ENCODE results near the gene SPTSSA.
"Not testable (repeated sequence)": the region's sequence is repeated elsewhere in the genome, so short reads cannot be mapped to it uniquely, and the experiment has no call there.

The SPTSSA gene, protein sequence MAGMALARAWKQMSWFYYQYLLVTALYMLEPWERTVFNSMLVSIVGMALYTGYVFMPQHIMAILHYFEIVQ

DNA sequence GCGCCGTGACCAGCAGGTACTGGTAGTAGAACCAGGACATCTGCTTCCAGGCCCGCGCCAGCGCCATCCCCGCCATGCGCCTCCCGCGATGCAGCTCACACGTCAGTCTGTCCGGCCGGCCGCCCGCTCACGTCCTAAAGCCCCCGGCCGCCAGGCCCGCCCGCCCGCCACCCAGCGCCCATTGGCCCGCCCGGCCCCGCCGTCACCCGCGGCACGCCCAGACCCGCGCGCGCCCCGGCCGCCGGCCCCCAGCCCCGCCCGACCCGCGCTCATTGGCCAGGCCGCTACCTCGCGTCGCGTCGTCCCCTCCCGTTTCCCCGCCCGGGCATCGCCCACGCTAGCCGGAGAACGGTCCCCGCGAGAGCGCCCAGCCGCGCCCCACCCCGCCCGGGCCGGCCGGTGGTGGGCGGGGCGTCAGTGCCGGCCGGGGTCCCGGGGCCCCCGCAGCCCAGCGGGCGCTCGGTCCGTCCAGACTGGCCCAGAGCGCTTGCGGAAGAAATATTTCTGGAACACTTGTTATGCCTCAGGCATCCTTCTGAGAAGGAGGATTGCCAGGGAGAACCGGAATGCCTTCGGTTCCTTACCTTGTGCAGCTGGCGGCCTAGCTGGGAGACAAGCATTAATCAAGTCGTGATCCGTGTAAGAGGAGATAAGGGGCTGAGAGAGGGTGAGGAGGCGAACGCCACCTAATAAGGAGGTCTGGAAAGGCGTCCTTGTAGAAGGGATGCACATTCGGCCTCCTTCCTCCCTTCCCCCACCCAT, at the start of gene SPTSSA:
Gene SPTSSA (minus strand): TSS at position 109 of the 762 bp plus-strand sequence. CDS start 33 bp downstream, at position 76.
- peak; percentile 84 for DNase-seq

DNA sequence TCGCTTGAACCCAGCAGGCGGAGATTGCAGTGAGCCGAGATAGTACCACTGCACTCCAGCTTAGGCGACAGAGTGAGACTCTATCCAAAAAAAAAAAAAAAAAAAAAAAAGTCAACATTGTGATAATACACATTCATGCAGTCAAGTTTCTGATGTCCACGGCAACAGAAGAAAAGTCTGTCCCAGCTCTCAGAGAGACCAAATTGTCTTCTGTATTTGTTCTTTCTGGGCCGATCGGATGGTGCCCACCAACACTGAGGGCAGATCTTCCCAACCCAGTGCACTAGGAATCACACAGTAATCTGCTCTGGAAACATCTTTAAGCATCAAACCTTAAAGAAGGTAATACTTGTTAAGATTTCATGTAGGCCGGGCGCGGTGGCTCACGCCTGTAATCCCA, 45.8 kb upstream of the SPTSSA start:
- DNase-seq = no peak

DNA sequence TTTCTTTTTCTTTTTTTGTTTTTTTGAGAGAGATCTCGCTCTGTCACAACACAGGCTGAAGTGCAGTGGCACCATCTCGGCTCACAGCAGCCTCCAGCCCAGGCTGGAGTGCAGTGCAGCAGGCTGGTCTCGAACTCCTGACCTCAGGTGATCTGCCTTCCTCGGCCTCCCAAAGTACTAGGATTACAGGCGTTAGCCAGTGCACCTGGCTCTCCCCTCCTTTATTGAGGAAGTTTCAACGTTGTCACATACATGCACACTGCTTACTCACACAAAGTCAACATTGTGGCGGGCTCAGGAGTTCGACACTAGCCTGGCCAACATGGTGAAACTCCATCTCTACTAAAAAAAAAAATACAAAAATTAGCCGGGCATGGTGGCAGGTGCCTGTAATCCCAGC, 45.4 kb upstream of the SPTSSA start:
- DNase-seq = no peak

DNA sequence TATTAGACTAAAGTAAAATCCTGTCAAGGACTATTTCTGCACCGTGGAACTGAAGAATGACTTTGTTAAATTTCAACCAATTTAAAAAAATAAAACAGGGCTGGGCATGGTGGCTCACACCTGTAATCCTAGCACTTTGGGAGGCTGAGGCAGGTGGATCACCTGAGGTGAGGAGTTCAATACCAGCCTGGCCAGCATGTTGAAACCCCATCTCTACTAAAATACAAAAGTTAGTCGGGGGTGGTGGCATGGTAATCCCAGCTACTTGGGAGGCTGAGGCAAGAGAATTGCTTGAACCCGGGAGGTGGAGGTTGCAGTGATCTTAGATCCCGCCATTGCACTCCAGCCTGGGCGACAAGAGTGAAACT, 43.1 kb upstream of the SPTSSA start:
- DNase-seq = not testable (repeated sequence)

DNA sequence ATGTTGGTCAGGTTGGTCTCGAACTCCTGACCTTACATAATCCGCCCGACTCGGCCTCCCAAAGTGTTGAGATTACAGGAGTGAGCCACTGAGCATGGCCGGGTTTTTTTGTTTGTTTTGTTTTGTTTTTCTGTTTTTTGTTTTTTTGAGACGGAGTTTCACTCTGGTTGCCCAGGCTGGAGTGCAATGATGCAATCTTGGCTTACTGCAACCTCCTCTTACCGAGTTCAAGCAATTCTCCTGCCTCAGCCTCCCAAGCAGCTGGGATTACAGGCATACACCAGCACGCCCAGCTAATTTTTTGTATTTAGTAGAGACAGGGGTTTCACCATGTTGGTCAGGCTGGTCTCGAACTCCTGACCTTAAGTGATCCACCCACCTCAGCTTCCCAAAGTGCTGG, 42.0 kb upstream of the SPTSSA start:
- DNase-seq = not testable (repeated sequence)

DNA sequence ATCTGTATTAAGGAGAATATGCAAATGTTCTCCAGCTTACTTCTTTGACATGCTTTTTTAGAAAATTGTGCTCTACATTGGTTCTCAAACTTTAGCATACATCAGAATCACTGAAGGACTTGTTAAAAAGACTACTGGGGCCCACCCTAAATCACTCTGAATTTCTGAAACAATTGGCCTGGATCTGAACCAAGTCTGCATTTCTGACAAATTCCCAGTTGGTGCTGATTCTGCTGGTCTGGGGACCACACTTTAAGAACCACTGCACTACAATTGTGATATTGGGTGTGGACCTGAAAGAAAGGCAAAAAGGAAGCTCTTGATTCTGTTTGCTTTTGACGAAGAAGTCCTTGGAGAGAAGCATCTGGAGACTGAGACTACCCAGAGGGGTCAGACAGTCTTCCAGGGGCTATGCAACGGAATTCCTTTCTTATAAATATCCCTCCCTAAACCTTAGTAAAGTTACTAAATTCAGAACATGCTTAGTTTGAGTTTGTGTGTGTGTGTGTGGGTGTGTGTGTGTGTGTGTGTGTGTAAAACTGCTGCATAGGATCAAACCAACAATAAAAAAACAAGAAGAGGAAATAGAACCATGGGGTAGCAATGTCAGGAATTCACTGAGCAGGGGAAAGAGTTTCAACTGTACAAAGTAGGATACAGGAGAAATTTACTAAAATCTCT, 40.6 kb upstream of the SPTSSA start:
- DNase-seq = no peak

DNA sequence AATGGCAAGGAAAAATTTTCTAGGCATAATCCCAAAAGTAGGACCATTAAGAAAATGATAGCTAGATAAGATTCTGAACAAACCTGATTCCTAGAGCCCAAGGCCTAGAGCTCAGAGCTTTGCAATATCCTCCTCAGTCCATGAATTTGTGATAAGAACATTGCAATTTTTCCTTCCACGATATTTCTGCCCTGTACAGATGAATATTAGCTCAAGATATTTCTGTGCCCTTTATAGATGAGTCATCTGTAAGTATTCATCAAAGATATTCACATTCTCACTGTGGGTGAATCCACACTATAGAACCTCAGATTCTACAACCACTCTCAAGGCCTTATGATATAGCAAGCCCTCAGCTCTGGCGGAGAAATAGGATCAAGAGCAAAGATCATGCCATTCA, 40.0 kb upstream of the SPTSSA start:
- DNase-seq = no peak

DNA sequence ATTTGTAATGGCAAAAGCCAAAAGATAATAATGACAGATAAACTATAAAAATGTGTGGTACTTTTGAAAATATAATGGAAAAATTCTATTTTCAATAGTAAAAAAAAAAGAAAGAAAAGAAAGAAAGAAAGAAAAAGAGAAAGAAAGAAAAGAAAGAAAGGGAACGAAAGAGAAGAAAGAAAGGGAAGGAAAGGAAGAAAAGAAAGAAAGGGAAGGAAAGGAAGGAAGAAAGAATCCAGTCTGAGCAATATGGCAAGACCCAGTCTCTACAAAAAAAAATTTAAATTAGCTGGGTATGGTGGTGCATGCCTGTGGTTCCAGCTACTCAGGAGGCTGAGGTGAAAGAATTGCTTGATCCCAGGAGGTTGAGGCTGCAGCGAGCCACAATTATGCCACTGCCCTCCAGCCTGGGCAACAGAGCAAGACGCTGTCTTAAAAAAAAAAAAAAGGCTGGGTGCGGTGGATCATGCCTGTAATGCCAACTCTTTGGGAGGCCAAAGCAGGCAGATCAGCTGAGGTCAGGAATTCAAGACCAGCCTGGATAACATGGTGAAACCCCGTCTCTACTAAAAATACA, 39.1 kb upstream of the SPTSSA start:
- DNase-seq = no peak

DNA sequence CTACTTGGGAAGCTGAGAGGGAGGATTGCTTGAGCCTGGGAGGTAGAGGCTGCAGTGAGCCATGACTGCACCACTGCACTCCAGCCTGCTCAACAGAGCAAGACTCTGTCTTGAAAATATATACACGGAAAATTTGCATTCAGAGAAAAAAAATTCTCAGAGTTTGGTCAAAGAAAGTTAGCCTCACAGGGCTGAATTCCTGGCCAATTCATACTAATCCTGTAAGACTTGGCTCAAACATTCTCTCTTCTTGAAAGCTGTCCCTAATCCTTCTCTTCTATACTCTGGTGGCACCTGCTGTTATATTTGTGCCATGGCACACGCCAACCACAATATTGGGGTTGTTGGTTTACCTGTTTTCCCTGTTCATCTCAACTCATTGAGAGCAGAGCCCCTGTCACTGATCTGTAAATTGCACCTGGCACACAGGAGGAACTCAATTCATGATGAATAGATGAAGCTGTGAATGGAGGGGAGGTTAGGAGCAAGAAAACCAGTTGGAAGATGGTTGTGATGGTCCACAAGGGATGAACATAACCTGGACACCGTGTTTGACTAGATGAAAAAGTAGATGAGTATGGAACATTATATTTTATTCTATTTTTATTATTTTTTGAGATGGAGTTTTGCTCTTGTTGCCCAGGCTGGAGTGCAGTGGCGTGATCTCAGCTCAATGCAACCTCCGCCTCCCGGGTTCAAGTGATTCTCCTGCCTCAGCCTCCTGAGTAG, 36.8 kb upstream of the SPTSSA start:
- peak; percentile 18 for DNase-seq

DNA sequence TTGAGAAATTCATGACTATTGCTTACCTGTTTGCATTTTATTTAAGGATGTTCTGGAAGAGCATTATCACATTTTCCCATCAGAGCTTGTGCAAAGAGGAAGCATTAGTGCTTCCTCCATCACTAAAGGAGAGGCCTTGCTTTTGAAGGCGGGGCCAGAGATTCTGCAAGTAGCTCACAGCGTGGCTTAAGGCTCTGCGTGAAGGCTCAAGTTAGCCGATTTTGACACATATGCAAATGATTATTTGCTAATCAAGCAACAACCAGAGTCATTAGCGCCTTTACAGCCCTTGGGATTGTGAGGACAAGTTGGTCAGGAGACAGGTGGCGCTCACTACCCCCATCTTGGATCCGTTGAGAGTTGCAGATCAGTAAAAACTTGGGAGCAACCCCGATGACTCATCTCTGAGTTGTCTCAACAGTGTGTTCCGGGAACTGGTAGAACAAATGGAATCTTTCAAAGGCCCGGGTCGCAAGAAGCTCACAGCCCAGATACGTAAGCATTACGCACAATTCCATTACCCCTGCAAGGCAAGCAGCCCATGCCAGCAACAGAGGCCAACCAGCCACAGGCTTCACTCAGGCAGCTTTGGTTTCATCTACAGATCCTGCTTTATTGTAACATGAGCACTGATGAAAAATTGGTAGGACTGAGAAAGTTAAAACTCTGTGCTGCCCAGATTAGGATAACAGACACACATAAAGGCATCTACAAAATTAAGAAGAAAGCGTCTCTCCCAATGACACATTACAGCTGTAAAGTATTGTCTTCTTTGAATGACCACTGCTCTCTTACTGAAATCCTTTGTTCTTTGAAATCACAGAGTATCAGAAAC, 34.9 kb upstream of the SPTSSA start:
- DNase-seq = no peak

DNA sequence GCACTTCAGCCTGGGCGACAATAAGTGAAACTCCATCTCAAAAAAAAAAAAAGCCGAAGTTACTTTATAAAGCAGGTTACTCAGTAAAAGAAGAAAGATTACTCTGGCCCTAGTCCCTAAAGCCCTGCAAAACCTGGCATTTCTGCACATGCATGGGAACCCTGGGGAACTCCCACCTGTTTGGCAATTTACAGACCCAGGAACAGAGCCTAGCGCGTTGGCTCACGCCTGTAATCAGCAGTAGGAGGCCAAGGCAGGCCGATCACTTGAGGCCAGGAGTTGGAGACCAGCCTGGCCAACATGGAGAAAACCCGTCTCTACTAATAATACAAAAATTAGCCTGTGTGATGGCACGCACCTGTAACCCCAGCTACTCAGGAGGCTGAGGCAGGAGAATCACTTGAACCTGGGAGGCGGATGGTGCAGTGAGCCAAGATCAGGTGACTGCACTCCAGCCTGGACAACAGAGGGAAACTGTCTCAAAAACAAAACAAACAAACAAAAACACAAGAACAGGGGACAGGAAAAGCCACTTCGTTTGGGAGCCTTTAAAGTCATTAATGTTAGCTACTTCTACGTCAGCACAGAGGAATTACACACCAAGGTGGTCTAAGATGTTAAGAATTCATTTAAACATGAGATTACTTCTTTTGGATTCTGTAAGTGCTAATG, 34.1 kb upstream of the SPTSSA start:
- no peak for DNase-seq

DNA sequence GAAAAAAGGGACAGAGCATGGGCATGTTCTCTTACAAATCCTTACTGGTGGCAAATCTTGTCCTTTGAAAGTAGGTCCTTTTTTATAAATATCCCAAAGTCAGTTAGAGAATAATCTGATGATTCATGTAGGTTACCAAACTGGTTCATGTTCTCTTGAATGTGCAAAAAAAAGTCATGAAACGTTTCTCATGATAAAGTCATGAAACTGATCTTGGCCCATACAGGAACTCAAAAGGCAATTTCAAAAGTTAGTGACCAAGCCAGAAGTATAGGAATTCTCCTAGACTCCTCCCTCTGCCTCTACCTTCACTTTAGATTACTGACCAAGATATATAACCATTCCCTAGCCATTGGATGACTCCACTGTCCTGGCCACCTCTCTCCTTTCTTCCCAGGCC, 27.3 kb upstream of the SPTSSA start:
- DNase-seq = no peak

DNA sequence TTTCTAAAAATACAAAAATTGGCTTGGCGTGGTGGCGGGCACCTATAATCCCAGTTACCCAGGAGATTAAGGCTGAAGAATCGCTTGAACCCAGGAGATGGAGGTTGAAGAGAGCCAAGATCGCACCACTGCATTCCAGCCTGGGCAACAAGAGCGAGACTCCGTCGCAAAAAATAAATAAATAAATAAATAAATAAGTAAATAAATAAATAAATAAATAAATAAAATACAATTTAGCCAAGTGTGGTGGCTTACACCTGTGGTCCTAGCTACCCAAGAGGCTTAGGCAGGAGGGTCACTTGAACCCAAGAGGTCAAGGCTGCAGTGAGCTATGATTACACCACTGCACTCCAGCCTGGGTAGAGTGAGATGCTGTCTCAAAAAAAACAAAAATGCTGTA, 26.5 kb upstream of the SPTSSA start:
- DNase-seq = no peak

DNA sequence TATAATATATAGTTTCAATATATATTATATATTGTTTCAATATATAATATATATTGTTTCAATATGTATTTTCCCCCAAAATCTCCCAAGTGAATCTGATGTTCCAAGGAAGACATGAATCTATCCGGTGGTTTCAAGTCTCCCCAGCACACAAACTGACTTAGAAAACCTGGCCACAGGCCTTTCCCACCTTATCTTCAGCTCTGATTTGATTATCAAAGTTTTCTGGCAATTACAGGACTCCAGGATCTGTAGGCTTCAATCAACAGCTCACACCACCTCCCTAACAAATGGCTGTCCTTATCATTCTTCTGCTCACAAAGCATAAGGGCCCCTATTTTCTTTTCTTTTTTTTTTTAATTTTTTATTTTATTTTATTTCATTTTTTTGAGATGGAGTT, 22.7 kb upstream of the SPTSSA start:
- no peak for DNase-seq

DNA sequence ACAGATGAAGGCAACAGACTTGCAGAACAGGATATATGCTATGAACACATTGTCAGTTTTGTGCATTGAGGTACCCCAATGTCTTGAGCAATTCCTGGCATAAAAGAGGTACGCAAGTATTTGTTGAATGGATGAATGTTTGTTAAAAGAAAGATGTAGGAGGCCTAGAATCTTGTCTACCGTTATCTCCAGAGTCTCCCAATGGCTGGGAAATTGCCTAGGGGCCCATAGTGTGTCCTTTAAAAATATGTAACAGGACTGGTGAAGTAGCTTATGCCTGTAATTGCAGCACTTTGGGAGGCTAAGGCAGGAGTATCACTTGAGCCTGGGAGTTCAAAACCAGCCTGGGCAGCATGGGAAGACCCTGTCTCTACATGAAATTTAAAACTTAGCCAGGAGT, 20.4 kb upstream of the SPTSSA start:
- DNase-seq = no peak

DNA sequence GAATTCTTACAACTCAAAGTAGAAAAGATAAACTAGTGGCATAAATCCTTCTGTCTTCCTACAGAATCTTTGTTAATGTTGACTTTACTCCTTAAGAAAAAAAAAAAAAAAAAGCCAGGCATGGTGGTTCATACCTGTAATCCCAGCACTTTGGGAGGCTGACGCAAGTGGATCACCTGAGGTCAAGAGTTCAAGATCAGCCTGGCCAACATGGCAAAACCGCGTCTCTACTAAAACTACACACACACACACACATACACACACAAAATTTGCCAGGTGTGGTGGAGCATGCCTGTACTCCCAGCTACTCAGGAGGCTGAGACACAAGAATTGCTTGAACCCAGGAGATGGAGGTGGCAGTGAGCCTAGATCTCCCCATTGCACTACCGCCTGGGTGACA, 17.7 kb upstream of the SPTSSA start:
- DNase-seq = no peak

DNA sequence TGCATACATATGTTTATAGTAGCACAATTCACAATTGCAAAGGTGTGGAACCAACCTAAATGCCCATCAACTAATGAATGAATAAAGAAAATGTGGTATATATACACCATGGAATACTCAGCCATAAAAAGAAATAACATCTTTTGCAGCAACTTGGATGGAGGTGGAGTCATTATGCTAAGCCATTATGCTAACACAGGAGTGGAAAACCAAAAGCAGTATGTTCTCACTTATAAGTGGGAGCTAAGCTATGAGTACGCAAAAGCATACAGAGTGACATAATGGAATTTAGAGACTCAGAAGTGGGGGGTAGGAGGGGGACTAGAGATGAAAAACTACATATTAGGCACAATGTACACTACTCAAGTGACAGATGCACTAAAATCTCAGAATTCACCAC, 16.2 kb upstream of the SPTSSA start:
- no peak for DNase-seq

DNA sequence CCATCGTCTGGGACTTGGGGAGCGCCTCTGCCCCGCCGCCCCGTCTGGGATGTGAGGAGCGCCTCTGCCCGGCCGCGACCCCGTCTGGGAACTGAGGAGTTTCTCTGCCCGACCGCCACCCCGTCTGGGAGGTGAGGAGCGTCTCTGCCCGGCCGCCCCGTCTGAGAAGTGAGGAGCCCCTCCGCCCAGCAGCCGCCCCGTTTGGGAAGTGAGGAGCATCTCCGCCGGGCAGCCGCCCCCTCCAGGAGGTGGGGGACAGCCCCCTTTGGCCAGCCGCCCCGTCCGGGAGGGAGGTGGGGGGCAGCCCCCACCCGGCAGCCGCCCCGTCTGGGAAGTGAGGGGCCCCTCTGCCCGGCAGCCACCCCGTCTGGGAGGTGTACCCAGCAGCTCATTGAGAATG, 14.0 kb upstream of the SPTSSA start:
- not testable (repeated sequence) for DNase-seq

DNA sequence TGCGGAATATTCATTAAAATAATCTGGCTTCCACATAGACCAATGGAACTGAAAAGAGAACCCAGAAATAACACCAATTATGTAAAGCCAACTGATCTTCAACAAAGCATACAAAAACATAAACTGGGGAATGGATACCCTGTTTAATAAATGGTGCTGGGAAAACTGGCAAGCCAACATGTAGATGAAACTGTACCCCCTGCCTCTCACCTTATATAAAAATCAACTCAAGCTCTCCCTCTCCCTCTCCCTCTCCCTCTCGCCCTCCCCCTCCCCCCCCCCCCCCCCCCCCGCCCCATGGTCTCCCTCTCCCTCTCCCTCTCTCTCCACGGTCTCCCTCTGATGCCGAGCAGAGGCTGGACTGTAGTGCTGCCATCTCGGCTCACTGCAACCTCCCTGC, 13.1 kb upstream of the SPTSSA start:
- no peak for DNase-seq

DNA sequence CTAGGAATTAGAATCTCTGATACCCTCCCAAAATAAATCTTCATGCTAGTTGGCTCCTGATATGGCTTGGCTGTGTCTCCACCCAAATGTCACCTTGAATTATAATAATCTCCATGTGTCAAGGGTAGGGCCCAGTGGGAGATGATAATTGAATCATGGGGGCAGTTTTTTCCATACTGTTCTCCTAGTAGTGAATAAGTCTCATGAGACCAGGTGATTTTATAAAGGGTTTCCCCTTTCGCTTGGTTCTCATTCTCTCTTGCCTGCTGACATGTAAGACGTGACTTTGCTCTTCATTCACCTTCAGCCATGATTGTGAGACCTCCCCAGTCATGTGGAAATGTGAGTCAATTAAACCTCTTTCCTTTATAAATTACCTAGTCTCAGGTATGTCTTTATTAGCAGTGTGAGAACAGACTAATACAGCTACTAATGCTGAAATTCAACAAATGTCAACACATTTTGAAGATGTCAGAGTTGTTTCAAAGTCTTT, 12.2 kb upstream of the SPTSSA start:
- no peak for DNase-seq

DNA sequence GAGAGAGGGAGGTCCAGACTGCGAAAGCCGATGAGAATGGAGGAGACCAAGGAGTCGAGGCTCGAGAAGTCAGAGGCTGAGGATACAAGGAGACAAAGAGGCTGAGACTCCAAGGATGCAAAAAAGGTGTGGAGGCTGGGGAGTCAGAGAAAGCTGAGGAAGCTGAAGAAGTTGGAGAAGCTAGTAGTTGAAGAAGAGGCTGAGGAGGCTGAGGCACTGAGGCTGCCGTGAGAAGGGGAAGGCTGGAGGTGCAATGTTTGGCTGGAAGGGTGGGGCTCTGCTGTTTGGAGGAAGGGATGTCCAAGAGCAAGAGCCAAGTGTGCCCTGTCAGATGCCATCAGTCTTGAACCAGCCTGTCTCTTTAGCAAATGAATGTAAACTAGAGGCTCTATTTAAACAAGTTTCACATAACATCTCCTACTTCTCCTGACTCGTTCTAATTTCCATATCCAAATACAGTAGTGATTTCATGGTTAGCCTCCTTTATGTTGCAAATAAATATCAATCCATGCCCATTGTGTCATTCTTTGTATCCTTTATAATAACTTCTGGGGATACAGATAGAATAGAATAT, 10.8 kb upstream of the SPTSSA start:
- no peak for DNase-seq

All from retina (tissue), 1 donor.